T-cell (primary cell): ENCODE measurements around the gene RPL37. TPM values are rescaled to one million over a fixed set of nuclear protein-coding genes. Genes with fewer than 3 reads are reported as not detected.

ENCODE experiments used
- ATAC-seq, 4 experiments: fragments of 200-7000 bp in 3 of 4; fragments of 150-1000 bp in 1 of 4; cut with Tn5 transposase; replicated peaks in 1 of 4; 1 replicate in 3 of 4; 2 replicates in 1 of 4; pipeline ENCODE4 v1.10.0; 2021; ENCODE audit warnings: moderate library complexity in 3 of 4, mild to moderate bottlenecking in 2 of 4, moderate number of reproducible peaks in 1 of 4
- CTCF ChIA-PET, 2 donors: fragments of 300-600 bp; sonication (Branson Sonifier 250); formaldehyde crosslinking; loops; one replicate each; lab custom pipeline; 2022; ENCODE audit warnings: antibody characterized with exemption in 2 of 2; lab: Charles Lee
- POLR2A ChIA-PET, 2 donors: fragments of 300-600 bp; sonication (Branson Sonifier 250); formaldehyde crosslinking; loops; one replicate each; lab custom pipeline; 2022; ENCODE audit warnings: antibody characterized with exemption in 2 of 2; lab: Charles Lee
- DNase-seq, 35 experiments: peaks; one replicate each; pipeline versions ENCODE4 v3.0.0 to v3.0.0-alpha.2; 2013 to 2023
- H3K27ac ChIP-seq: one replicate; pipeline ENCODE4 v1.5.1; 2013; ENCODE audit warnings: low read length
- H3K27me3 ChIP-seq, 2 experiments: replicated peaks in 1 of 2; 1 replicate in 1 of 2; 2 replicates in 1 of 2; pipeline versions ENCODE4 v1.6.1 to v1.7.0; 2013; ENCODE audit warnings: low read length in 1 of 2, mixed read lengths in 1 of 2; ENCODE audit not compliant: control insufficient read depth in 2 of 2, insufficient read depth in 2 of 2; ENCODE audit errors: extremely low read depth in 1 of 2
- H3K36me3 ChIP-seq, 2 donors: 1 replicate in 1 of 2; 2 replicates in 1 of 2; pipeline versions ENCODE4 v1.6.1 to v1.7.0; 2013; ENCODE audit warnings: low read length in 1 of 2; ENCODE audit not compliant: control insufficient read depth in 2 of 2, insufficient read depth in 1 of 2; ENCODE audit errors: extremely low read depth in 1 of 2
- H3K4me1 ChIP-seq, 2 experiments: 1 replicate in 1 of 2; 2 replicates in 1 of 2; pipeline versions ENCODE4 v1.6.1 to v1.7.0; 2013; ENCODE audit warnings: low read length in 2 of 2, mixed read lengths in 1 of 2; ENCODE audit not compliant: insufficient read depth in 2 of 2, control insufficient read depth in 1 of 2; ENCODE audit errors: extremely low read depth in 1 of 2
- H3K4me3 ChIP-seq, 2 donors: 1 replicate in 1 of 2; 2 replicates in 1 of 2; pipeline versions ENCODE4 v1.5.1 to v1.7.0; 2013; ENCODE audit warnings: mild to moderate bottlenecking in 2 of 2, low read length in 1 of 2, moderate library complexity in 1 of 2; ENCODE audit not compliant: control insufficient read depth in 1 of 2; ENCODE audit errors: extremely low read depth in 1 of 2
- H3K9me3 ChIP-seq: 2 replicates; pipeline ENCODE4 v1.7.0; 2013
- H3K27ac Mint-ChIP-seq, 2 donors: one replicate each; pipeline ENCODE4 v1.8.0; 2020 to 2021; ENCODE audit warnings: mild to moderate bottlenecking in 2 of 2, mixed read lengths in 2 of 2
- H3K27me3 Mint-ChIP-seq, 2 donors: one replicate each; pipeline ENCODE4 v1.8.0; 2021 to 2022; ENCODE audit warnings: mixed read lengths in 2 of 2
- H3K36me3 Mint-ChIP-seq: one replicate; pipeline ENCODE4 v1.8.0; 2021; ENCODE audit warnings: mixed read lengths
- H3K4me1 Mint-ChIP-seq, 3 donors: one replicate each; pipeline ENCODE4 v1.8.0; 2020 to 2022; ENCODE audit warnings: mixed read lengths in 3 of 3, mild to moderate bottlenecking in 1 of 3
- H3K4me3 Mint-ChIP-seq, 3 donors: one replicate each; pipeline ENCODE4 v1.8.0; 2020 to 2022; ENCODE audit warnings: mild to moderate bottlenecking in 3 of 3, mixed read lengths in 3 of 3, moderate library complexity in 3 of 3
- H3K9me3 Mint-ChIP-seq, 3 donors: one replicate each; pipeline ENCODE4 v1.8.0; 2020 to 2022; ENCODE audit warnings: mixed read lengths in 3 of 3
- WGBS: methylation state at CpG from one replicate; pipeline ENCODE4 v1.1.5; 2013; ENCODE audit warnings: missing lambda C conversion rate; ENCODE audit not compliant: insufficient coverage; 5-methylcytosine and 5-hydroxymethylcytosine counted together
- total RNA-seq, 35 experiments: library from RNA in 6 of 35; stranded (reverse) in 6 of 35; fragments of 120-200 nt in 1 of 35; gene quantifications; one replicate each; pipeline versions ENCODE4 v1.2.1 to v1.2.4 and lab custom pipeline; 2013 to 2026

The RPL37 gene
- total RNA-seq, 5 donors from 2014 or later (not counting 1 experiment from before 2014, with no cell fraction given): 2,003 to 2,190 (median 2,100) TPM

DNA sequence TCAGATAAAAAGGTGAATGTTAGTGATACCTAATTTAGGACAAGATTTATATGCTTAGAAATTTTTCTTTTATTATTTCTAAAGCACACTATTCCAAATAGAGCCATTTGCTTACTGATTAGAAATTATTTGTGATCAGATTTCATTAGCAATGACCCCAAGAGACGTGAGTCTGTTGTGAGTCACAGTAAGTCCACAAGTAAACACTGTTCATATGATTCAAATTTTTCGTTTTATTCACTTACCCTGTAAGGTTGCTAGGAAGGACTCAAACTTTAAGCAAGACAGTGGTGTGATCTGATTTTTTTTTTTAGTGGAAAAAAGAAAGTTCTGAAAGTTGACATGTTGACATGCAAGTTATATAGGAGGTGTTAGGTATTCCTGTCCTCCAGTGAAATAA, 7.3 kb upstream of the RPL37 start:
- no peaks in the 10 kb centered on the region for H3K9me3 ChIP-seq
- peaks cover 19 to 38% (median 24%) of the 10 kb centered on the region in 3 donors for H3K4me1 Mint-ChIP-seq
- ATAC-seq: no peak

GRCh38 chr5:40841068-40841805, 6.2 kb upstream of the RPL37 start, which contains the start of gene CARD6:
TSS of gene CARD6 (plus strand) at chr5:40841367. CDS start at chr5:40841383, 16 bp downstream.
- CTCF ChIA-PET: interaction anchor here in 1 of 2 donors (0.5 kb wide), 1 partner anchor 53 kb away, joined by 8 read pairs; no protein-coding TSS in a partner anchor
- Histone ChIP-seq H3K27me3 (peaks cover 0 to 3% of the 10 kb centered on the region in 2 experiments), H3K36me3 (no peaks in the 10 kb centered on the region), H3K4me3 (peak within 1 kb of the TSS; percentile 25 to 35), H3K4me1 (peaks cover 0 to 2% of the 10 kb centered on the region in 2 experiments), H3K27ac (peak within 1 kb of the TSS; percentile 21), H3K9me3 (no peaks in the 10 kb centered on the region)
- WGBS: 12% methylated on average over 3 of the region's 9 CpGs
- Mint-ChIP-seq H3K4me3 (peak within 1 kb of the TSS; percentile 79 to 92 (median 90)), H3K9me3 (no peaks in the 10 kb centered on the region), H3K36me3 (peaks cover 8% of the 10 kb centered on the region), H3K27ac (peak within 1 kb of the TSS; percentile 86 to 95), H3K4me1 (peaks cover 19 to 42% (median 24%) of the 10 kb centered on the region in 3 donors), H3K27me3 (peaks cover 4 to 10% of the 10 kb centered on the region in 2 donors)
- POLR2A ChIA-PET: no interaction called here
- DNase-seq: peak in 1 of 35 experiments; percentile 30
- ATAC-seq: peak in 3 of 4 experiments; percentile 51 to 55 (median 55)

More for the DNA sequence above, 7.3 kb upstream of the RPL37 start:
- CTCF ChIA-PET: no interaction called here
- no peak overlapping the region for H3K27ac ChIP-seq
- no peak overlapping the region for H3K27ac Mint-ChIP-seq
- H3K27me3 ChIP-seq: peaks cover 0 to 3% of the 10 kb centered on the region in 2 experiments
- WGBS: no CpG with 5 or more reads among the region's 2 CpGs
- H3K4me3 ChIP-seq: no peak overlapping the region
- no peak for DNase-seq
- peaks cover 4 to 10% of the 10 kb centered on the region in 2 donors for H3K27me3 Mint-ChIP-seq
- no peaks in the 10 kb centered on the region for H3K9me3 Mint-ChIP-seq
- no peaks in the 10 kb centered on the region for H3K36me3 ChIP-seq
- H3K4me3 Mint-ChIP-seq: peak overlapping the region in 1 of 3 donors; percentile 79
- peaks cover 0 to 2% of the 10 kb centered on the region in 2 experiments for H3K4me1 ChIP-seq
- peaks cover 8% of the 10 kb centered on the region for H3K36me3 Mint-ChIP-seq
- POLR2A ChIA-PET: interaction anchor here in 1 of 2 donors (0.6 kb wide), 1 partner anchor 21 kb away, joined by 11 read pairs; no protein-coding TSS in a partner anchor

GRCh38 chr5:40838086-40838485, 3.1 kb upstream of the RPL37 start:
- Mint-ChIP-seq H3K27me3 (peaks cover 4% of the 10 kb centered on the region in 2 donors), H3K9me3 (no peaks in the 10 kb centered on the region), H3K36me3 (peaks cover 20% of the 10 kb centered on the region), H3K4me1 (peaks cover 43 to 56% (median 46%) of the 10 kb centered on the region in 3 donors), H3K4me3 (no peak overlapping the region), H3K27ac (no peak overlapping the region)
- ATAC-seq (no peak), DNase-seq (peak in 1 of 35 experiments; percentile 38)
- H3K4me3 ChIP-seq: no peak overlapping the region
- CTCF ChIA-PET: no interaction called here
- H3K27me3 ChIP-seq: no peaks in the 10 kb centered on the region
- POLR2A ChIA-PET: no interaction called here
- no peaks in the 10 kb centered on the region for H3K9me3 ChIP-seq
- WGBS: 20% methylated on average over 1 of the region's 6 CpGs
- H3K4me1 ChIP-seq: peaks cover 17 to 22% of the 10 kb centered on the region in 2 experiments
- H3K27ac ChIP-seq: peak overlapping the region; percentile 48
- peaks cover 0 to 12% of the 10 kb centered on the region in 2 donors for H3K36me3 ChIP-seq

DNA sequence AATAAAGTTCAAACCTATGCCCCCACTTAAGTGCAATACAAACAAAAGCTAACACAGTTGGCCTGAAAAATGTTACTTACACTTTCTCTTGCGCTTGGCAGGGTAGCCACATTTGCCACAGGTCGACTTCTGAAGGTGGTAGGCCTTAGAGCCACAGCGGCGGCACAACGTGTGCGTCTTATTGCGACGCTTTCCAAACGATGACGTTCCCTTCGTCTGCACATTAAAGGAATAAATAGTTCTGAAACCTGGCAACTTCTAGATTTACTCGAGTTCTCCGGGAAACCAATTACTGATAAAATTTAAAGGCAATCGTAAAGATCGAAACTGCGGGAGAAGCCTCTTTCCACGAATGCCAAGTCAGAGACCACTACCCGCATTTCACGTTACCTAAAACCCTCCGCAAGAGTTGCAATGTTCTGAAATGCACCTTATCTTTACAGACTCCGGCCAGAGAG, 602 bp downstream of the RPL37 start:
- Mint-ChIP-seq H3K27ac (peak overlapping the region; percentile 97 to 98), H3K27me3 (no peaks in the 10 kb centered on the region), H3K9me3 (no peaks in the 10 kb centered on the region), H3K36me3 (peaks cover 52% of the 10 kb centered on the region), H3K4me3 (peak overlapping the region; percentile 87 to 99 (median 97)), H3K4me1 (peaks cover 46 to 53% (median 53%) of the 10 kb centered on the region in 3 donors)
- ChIA-PET CTCF (interaction anchor here in 1 of 2 donors (0.8 to 2.3 kb wide), 2 partner anchors 36 to 1254 kb away, joined by 4 to 8 read pairs; partner anchors contain the start of gene PRKAA1), POLR2A (interaction anchor here (0.5 to 1.0 kb wide), 6 partner anchors 36 to 883 kb away, joined by 3 to 4 read pairs (median 3); partner anchors contain the start of gene PRKAA1 (in 1 of the 2))
- no peaks in the 10 kb centered on the region for H3K27me3 ChIP-seq
- H3K9me3 ChIP-seq: no peaks in the 10 kb centered on the region
- H3K4me1 ChIP-seq: peaks cover 22 to 24% of the 10 kb centered on the region in 2 experiments
- H3K4me3 ChIP-seq: peak overlapping the region; percentile 85 to 93
- H3K36me3 ChIP-seq: peaks cover 15 to 48% of the 10 kb centered on the region in 2 donors
- peak overlapping the region; percentile 95 for H3K27ac ChIP-seq
- DNase-seq: peak in 34 of 35 experiments; percentile 19 to 84 (median 73)
- ATAC-seq: peak in 3 of 4 experiments; percentile 18 to 72 (median 29)
- WGBS: under 1% methylated on average over 21 of the region's 21 CpGs

- Mint-ChIP-seq H3K27me3 (no peaks in the 10 kb centered on the region), H3K4me3 (peak overlapping the region; percentile 87 to 99 (median 97)), H3K36me3 (peaks cover 58% of the 10 kb centered on the region), H3K9me3 (no peaks in the 10 kb centered on the region), H3K4me1 (peaks cover 46 to 60% (median 58%) of the 10 kb centered on the region in 3 donors), H3K27ac (peak overlapping the region; percentile 97 to 98)
- WGBS: 23% methylated on average over 8 of the region's 13 CpGs
- CTCF ChIA-PET: interaction anchor here in 1 of 2 donors (0.8 to 2.3 kb wide), 3 partner anchors 35 to 1253 kb away, joined by 4 to 8 read pairs (median 4); partner anchors contain the start of gene PRKAA1
- DNase-seq (no peak), ATAC-seq (no peak)
- peaks cover 15 to 55% of the 10 kb centered on the region in 2 donors for H3K36me3 ChIP-seq
- H3K27me3 ChIP-seq: no peaks in the 10 kb centered on the region
- peak overlapping the region; percentile 85 to 93 for H3K4me3 ChIP-seq
- peak overlapping the region; percentile 95 for H3K27ac ChIP-seq
- POLR2A ChIA-PET: interaction anchor here (0.5 to 1.4 kb wide), 8 partner anchors 30 to 883 kb away, joined by 3 to 4 read pairs (median 3); partner anchors contain the start of gene PRKAA1 (in 2 of the 2)
- H3K9me3 ChIP-seq: no peaks in the 10 kb centered on the region
- H3K4me1 ChIP-seq: peaks cover 22 to 24% of the 10 kb centered on the region in 2 experiments
These were observed 1.3 kb downstream of the RPL37 start for GRCh38 chr5:40833712-40834229.
